ENCODE results near the gene MEF2D.

GRCh38 chr1:156532374-156532773, 31.8 kb upstream of the MEF2D start:
- TF ChIP-seq CTCF (optimal IDR thresholded peaks at IDR 0.05 in 1 of 3, IDR thresholded peaks at IDR 0.05 in 1 of 3, conservative IDR thresholded peaks at IDR 0.05 in 1 of 3; ENCODE audit: extremely low read depth in 1 of 3, insufficient read depth in 2 of 3, low read length in 3 of 3): no peak
- TF ChIP-seq EZH2 (IDR thresholded peaks at IDR 0.05; ENCODE audit: low read length): no peak

Measured in keratinocyte (primary cell).